PC-9 (cell line): ENCODE results near the gene NFX1. TPM values are rescaled to one million over a fixed set of nuclear protein-coding genes. Genes with fewer than 3 reads are reported as not detected.

ENCODE experiments used
- BruUV-seq: library from RNA; stranded (reverse); fragments of 400-500 nt; replicated peaks from 2 replicates; lab custom pipeline; 2021; lab: Mats Ljungman, UMichigan
- CTCF ChIA-PET: fragments of 300-600 bp; sonication (Branson Sonifier 250); formaldehyde crosslinking; loops from one replicate; lab custom pipeline; 2022; ENCODE audit warnings: antibody characterized with exemption; lab: Charles Lee
- POLR2A ChIA-PET: fragments of 300-600 bp; sonication (Branson Sonifier 250); formaldehyde crosslinking; loops from one replicate; lab custom pipeline; 2022; ENCODE audit warnings: antibody characterized with exemption; ENCODE audit not compliant: unreplicated experiment; lab: Charles Lee
- DNase-seq, 2 experiments: peaks; one replicate each; pipeline versions ENCODE4 v3.0.0 to v3.0.0-alpha.2; 2015 to 2022; ENCODE audit warnings: mixed read lengths in 1 of 2
- H2AFZ ChIP-seq: fragments of 200-600 bp; sonication (generic); 2 replicates; pipeline ENCODE4 v1.8.1; 2017; ENCODE audit warnings: antibody characterized with exemption
- H3F3A ChIP-seq: fragments of 200-600 bp; sonication (generic); 2 replicates; pipeline ENCODE4 v1.8.1; 2017; ENCODE audit warnings: antibody characterized with exemption, mild to moderate bottlenecking, low read depth; ENCODE audit not compliant: insufficient read depth
- H3K27ac ChIP-seq: fragments of 200-600 bp; sonication (generic); 2 replicates; pipeline ENCODE4 v1.6.1; 2016; ENCODE audit warnings: mixed run types
- H3K27me3 ChIP-seq: fragments of 200-600 bp; sonication (generic); 2 replicates; pipeline ENCODE4 v1.6.1; 2016; ENCODE audit warnings: low read depth, mixed run types; ENCODE audit not compliant: insufficient read depth
- H3K36me3 ChIP-seq: fragments of 200-600 bp; sonication (generic); 2 replicates; pipeline ENCODE4 v1.6.1; 2016; ENCODE audit warnings: low read depth, mixed run types
- H3K4me1 ChIP-seq: fragments of 200-600 bp; sonication (generic); replicated peaks from 2 replicates; pipeline ENCODE4 v1.6.1; 2016; ENCODE audit warnings: mixed run types; ENCODE audit not compliant: insufficient read depth
- H3K4me2 ChIP-seq: fragments of 200-600 bp; sonication (generic); 2 replicates; pipeline ENCODE4 v1.6.1; 2017; ENCODE audit warnings: mixed run types
- H3K4me3 ChIP-seq: fragments of 200-600 bp; sonication (generic); 2 replicates; pipeline ENCODE4 v1.6.1; 2016; ENCODE audit warnings: mixed run types
- H3K79me2 ChIP-seq: fragments of 200-600 bp; sonication (generic); 2 replicates; pipeline ENCODE4 v1.6.1; 2017; ENCODE audit warnings: low read depth, mixed run types
- H3K9me2 ChIP-seq: fragments of 200-600 bp; sonication (generic); 2 replicates; pipeline ENCODE4 v1.8.1; 2017; ENCODE audit warnings: mild to moderate bottlenecking; ENCODE audit not compliant: insufficient read depth
- H3K9me3 ChIP-seq: fragments of 200-600 bp; sonication (generic); 2 replicates; pipeline ENCODE4 v1.8.1; 2016; ENCODE audit warnings: low read depth; ENCODE audit not compliant: insufficient read depth
- H4K20me1 ChIP-seq: fragments of 200-600 bp; sonication (generic); 2 replicates; pipeline ENCODE4 v1.8.1; 2017; ENCODE audit not compliant: insufficient read depth
- CTCF ChIP-seq: fragments of 200-600 bp; sonication (generic); conservative IDR thresholded peaks from 2 replicates; pipeline ENCODE4 v1.6.1; 2017; ENCODE audit warnings: mixed run types, antibody characterized with exemption, mild to moderate bottlenecking, moderate library complexity
- EZH2 ChIP-seq: fragments of 200-600 bp; sonication (generic); IDR thresholded peaks from 2 replicates; pipeline ENCODE4 v1.8.0; 2017; ENCODE audit warnings: antibody characterized with exemption, low read depth
- intact Hi-C: fragments of 100-400 bp; cut with micrococcal nuclease; formaldehyde crosslinking; loops from one replicate; pipeline ENCODE4 v1.10.0; 2022; ENCODE audit not compliant: unreplicated experiment
- total RNA-seq: library from RNA; stranded (reverse); gene quantifications from 2 replicates; pipeline ENCODE4 v1.2.3, GENCODE V29; 2021

Gene NFX1
- total RNA-seq, 1 experiment from 2014 or later: 14.9 TPM

GRCh38 chr9:33264473-33265177 is 25.7 kb upstream of the NFX1 start, which contains the start of the genes BAG1 and CHMP5:
Gene BAG1, minus strand, starts transcription at chr9:33264708.
Gene CHMP5, plus strand, starts transcription at chr9:33265049. Its CDS starts 30 bp downstream, at chr9:33265079.
- Histone ChIP-seq H3F3A (no peaks in the 10 kb centered on the region), H3K4me2 (peak within 1 kb of the TSS; percentile 97), H3K36me3 (peaks cover 8% of the 10 kb centered on the region; the same call in 1 of the 2 replicates), H2AFZ (peak within 1 kb of the TSS; percentile 85), H3K4me1 (peaks cover 15% of the 10 kb centered on the region), H3K9me2 (no peaks in the 10 kb centered on the region), H3K27ac (peak within 1 kb of the TSS; percentile 53), H3K9me3 (no peaks in the 10 kb centered on the region), H3K4me3 (peak within 1 kb of the TSS; percentile 89), H4K20me1 (no peaks in the 10 kb centered on the region), H3K79me2 (peaks cover 35% of the 10 kb centered on the region), H3K27me3 (no peaks in the 10 kb centered on the region)
- TF ChIP-seq EZH2 (no peak), CTCF (peak; percentile 49; the same call in 1 of the 2 replicates)
- ChIA-PET POLR2A (interaction anchor here (0.6 kb wide), 3 partner anchors 29 to 676 kb away, joined by 3 to 7 read pairs (median 3); no protein-coding TSS in a partner anchor), CTCF (no interaction called here)
- intact Hi-C loops: loop anchor here (1.0 kb wide), 1 partner anchor 35 kb away; no protein-coding TSS in a partner anchor
- DNase-seq: peak; percentile 94 to 97
- no TSS peak for BruUV-seq

GRCh38 chr9:33265211-33265865 is 25.0 kb upstream of the NFX1 start:
- ChIA-PET POLR2A (no interaction called here), CTCF (no interaction called here)
- Histone ChIP-seq H3K27me3 (no peaks in the 10 kb centered on the region), H3K4me3 (peak overlapping the region; percentile 76), H3K4me1 (peaks cover 15% of the 10 kb centered on the region), H3K36me3 (peaks cover 14% of the 10 kb centered on the region), H3K9me3 (no peaks in the 10 kb centered on the region), H3F3A (no peaks in the 10 kb centered on the region), H3K27ac (peak overlapping the region; percentile 47), H3K79me2 (peaks cover 35% of the 10 kb centered on the region), H4K20me1 (no peaks in the 10 kb centered on the region), H3K9me2 (no peaks in the 10 kb centered on the region), H3K4me2 (peak overlapping the region; percentile 97), H2AFZ (peak overlapping the region; percentile 66; the same call in 1 of the 2 replicates)
- TF ChIP-seq CTCF (no peak), EZH2 (no peak)
- TSS peak; percentile 43 for BruUV-seq
- intact Hi-C loops: no loop called here
- DNase-seq: no peak

- no peaks in the 10 kb centered on the region for H3K27me3 ChIP-seq
- no peak overlapping the region for H3K27ac ChIP-seq
- no TSS peak for BruUV-seq
- no peak overlapping the region for H2AFZ ChIP-seq
- H3K9me3 ChIP-seq: no peaks in the 10 kb centered on the region
- peaks cover 15% of the 10 kb centered on the region for H3K4me1 ChIP-seq
- no peak for DNase-seq
- H4K20me1 ChIP-seq: no peaks in the 10 kb centered on the region
- H3K9me2 ChIP-seq: no peaks in the 10 kb centered on the region
- ChIA-PET POLR2A (no interaction called here), CTCF (no interaction called here)
- no peaks in the 10 kb centered on the region for H3F3A ChIP-seq
- no peak overlapping the region for H3K4me2 ChIP-seq
- TF ChIP-seq EZH2 (no peak), CTCF (no peak)
- no peak overlapping the region for H3K4me3 ChIP-seq
- peaks cover 29% of the 10 kb centered on the region for H3K79me2 ChIP-seq
- peaks cover 5% of the 10 kb centered on the region; the same call in 1 of the 2 replicates for H3K36me3 ChIP-seq
- intact Hi-C loops: no loop called here
Measured at GRCh38 chr9:33267151-33267767, 23.1 kb upstream of the NFX1 start.
